HG02943 (cell line): ENCODE data around the gene NRXN2.

Experiments
- ATAC-seq: cut with Tn5 transposase; IDR thresholded peaks from one replicate; pipeline ENCODE4 v1.9.1; 2021; ENCODE audit warnings: mild to moderate bottlenecking, low read depth, moderate library complexity; ENCODE audit not compliant: unreplicated experiment

Gene NRXN2

DNA sequence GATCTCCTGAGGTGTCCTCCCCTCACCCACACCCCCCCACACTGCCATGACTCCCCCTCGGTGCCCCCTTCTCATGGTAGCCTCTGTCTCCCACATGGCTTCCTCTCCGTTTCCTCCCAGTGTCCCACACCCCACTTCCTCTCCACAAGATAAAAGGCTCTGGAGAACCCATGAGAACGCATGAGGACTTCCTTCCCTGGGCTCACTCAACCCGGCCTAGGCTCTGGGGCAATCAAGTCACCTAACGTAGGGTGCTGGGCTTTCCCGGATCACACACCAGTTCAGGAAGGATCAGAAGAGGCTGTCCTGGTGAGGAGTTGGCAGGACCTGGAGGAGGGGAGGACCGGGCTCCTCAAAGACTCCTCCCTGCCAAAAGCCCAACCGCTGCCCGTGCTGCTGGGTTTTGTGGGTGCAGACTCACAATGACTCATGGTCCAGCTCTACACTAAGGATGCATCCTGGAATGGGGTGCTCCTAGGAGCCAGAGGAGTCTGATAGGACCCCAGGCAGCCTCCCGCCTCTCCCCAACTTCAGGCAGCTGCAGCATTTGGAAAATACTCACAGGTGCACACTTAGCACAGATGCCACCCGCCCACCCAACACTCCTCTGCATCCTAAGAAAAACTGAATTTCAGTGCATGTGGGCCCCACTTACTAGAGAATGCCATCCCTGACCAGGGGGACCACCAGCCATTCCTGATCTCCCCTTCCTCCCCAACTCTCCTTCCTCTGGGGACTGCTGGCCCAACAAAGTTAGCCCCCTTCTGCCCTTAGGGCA lies 110.9 kb downstream of the NRXN2 start:
- ATAC-seq, result no peak

DNA sequence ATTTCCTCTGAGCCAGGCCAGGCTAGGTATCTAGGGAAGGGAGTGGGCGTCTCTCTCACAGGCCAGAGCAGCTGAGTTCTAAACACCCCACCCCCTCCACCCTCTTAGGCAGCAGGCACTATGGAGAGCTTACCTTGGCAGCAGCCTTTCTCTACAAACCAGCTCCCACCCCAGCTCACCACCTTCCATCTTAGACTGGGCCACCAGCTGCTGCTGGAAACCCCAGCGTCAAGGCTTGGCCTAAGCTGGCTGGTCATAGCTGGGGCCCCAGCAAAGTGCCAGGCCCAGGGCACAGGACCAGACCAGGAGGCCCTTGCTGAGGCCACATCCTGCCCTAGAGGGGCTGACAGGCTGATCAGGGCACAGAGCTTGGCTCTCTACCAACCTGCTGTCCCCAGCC lies 111.8 kb downstream of the NRXN2 start:
- no peak for ATAC-seq

DNA sequence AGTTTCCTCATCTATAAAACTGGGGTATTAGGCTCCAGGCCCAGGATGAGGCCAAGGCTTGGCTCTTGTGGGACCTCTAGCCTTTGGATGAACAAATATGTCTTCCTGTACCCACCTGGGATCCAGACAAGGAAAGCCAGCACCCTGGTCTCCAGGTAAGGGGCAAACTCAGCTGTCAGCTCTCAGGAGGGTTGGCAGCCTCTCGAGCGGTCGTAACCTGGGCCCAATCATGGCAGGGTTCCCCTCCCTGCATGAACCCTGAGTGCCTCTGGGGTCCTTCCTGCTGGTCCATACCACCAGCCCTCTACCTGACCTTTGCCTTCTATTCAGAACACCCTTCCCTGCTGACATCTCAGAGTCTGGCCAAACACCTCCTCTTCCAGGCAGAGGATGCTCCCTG lies 112.4 kb downstream of the NRXN2 start:
- no peak for ATAC-seq

DNA sequence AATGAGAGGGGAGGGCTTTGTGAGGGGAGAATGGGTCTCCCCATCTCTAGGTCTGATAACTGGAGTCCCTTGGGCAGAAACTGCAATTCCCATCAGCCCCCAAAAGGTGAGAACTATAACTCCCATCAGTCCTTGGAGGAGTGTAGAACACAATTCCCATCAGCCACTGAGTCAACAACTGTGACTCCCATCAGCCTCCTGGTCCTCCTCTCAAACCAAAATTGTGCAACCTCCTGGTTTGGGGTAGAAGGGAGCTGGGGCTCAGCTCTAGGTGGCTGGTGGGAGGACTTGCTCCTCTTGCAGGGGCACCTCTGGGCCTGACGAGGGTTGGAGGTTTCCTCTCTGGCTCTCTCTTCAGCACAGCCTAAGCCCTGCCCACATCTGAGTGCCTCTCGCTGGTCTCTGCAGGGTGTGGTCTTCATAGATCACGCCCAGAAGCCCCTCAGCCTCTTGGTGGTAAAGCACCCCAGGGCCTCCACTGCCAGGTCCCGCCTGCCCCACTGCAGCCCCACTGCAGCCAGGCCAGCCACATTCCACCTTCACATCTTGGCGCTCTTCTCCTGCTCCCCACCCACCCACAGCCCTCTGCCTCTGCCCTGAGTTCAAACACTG lies 113.5 kb downstream of the NRXN2 start:
- no peak for ATAC-seq

DNA sequence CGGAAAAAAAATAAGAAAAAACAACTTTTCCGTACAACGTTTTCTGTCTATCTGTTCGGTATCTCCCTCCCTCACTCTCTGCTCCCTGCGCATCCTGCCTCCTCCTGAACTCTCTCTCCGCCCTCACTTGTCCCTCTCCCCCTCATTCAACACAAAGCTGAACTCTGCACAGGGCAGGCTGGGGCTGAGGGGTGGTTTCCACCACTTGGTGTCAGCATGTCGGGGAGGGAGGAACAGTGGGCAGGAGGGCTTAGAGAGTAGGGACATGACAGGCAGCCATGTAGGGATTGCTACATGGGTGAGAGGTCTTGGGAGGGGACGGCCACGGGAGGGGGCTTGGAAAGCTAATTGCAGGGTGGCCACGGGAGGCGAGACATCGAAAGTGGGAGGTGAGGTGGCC lies 114.4 kb downstream of the NRXN2 start:
- ATAC-seq, result no peak

DNA sequence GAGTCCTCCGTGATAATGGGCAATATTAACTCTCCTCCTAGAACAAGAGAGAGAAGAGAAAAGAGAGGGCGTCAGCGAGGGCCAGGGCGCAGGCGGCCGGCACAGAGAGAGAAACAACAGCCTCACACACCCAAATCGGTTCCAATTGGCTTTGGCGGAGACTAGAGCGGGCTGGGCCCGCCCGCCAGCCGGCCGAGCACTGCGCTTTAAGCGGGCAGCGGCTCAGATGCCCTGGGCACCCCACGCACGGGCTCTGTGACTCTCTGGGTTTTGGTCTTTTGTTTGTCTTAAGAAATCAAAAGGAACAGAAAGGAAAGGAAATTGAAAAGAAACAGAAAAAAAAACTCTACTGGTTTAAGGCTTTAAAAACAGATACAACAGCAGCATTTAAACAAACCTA lies 115.0 kb downstream of the NRXN2 start:
- no peak for ATAC-seq

DNA sequence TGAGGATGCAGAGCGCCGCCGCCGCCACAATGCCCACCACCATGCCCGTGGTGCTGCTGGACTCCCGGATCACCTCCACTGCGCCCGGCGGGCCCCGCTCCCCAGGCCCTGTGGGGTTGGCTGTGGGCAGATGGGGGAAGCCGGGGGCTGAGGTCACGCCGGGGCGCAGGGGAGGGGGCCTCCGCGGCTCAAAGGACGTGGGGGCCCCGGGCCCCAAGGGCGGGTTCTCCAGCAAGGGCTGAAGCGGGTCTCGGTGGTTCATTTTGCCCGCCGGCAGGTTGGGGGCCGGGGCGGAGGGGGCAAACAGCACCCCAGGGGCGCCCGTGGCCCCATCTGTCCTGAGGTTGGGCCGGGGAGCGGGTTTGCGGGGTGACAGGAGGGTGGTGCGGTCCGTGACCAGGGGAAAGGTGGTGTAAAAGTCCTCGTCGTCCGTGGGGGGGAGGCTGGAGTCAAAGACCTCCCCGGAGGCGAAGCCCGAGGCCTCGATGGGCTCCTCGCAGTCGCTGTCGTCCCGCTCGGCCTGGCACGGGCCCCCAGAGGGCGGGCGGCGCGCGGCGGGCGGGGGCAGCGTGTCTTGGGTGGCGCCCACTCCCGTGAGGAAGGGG lies 115.5 kb downstream of the NRXN2 start:
- no peak for ATAC-seq

DNA sequence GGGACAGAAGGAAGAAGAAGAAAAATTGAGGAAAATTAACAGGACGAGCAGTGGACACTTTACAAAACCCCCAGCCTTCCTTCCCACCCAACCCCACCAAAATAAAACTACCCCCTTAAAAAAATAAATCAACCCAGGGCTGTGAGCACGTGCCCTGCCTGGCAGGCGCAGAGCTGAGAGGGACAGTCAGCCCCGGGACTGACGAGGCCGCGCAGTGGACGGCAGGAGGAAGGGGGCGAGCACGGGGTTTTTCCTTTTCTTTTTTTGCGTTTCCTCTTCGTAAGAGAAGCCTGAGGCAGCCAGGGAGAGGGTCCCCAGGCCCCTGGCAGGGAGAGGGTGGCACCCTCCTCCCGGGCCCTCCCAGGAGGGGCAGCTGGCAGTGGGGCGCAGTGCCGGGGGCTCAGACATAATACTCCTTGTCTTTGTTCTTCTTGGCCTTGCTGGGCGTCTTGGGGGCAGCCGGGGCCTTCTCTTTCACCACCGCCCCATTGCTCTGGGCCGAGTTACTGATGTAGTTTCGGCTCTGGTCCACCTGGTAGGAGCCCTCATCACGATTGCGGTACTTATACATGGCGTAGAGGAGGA lies 116.1 kb downstream of the NRXN2 start:
- ATAC-seq, result no peak

DNA sequence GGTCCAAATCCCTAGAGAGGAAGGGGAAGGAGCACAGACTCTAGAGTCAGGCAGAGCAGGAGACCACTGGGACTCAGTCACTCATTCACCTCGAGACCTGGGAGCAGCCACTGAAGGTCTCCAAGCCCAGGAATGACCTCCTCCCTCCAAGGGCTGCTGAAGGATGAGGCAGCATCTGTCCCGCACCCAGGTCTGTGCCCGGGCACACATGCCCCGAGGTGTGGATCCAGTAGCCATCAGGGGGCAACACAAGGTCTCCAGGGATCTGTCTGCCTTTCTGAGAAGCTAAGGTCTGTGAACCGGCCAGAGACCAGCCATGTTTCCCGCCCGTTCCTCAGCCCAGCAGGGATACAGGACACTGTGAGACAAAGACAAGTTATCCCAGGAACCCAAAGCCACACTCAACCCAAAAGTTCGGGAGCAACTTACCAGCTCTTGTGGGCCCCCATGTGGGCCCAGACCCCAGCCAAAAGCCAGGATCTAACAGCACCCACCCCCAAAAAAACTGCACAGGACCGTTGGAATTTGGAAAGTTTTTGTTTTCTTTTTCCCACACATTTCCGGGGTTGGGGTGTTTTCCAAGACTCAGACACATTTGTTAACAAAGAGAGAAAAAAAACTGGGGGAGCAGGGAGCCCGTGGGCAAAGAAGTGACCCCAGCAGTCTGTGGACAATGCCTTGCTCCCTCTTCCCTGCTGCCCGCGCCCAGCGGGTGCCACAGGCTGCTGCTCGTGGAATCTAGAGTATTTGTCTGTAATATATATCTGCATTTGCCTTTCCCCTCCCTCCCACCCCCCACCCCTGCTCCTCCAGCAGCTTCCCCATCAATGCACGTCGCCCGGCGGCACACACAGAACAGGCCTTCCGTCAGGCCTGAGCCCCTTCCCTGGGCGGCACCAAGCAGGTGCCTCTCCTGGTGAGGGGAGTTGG lies 117.1 kb downstream of the NRXN2 start:
- ATAC-seq, result no peak

DNA sequence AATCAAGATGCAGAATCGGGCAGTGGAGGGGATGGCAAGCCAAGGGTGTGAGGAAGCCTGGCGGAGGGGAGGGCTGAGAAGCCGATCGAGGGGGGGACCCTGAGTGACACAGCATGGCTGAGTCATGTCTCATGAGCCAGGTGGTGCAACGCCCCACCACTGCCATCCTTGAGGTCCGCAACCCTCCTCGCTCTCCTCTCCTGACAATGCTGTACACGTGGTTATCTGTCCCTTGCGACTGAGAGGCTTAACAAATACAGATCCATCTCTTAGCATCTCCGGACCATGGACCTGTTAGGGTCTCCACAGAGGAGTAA lies 117.8 kb downstream of the NRXN2 start:
- no peak for ATAC-seq

DNA sequence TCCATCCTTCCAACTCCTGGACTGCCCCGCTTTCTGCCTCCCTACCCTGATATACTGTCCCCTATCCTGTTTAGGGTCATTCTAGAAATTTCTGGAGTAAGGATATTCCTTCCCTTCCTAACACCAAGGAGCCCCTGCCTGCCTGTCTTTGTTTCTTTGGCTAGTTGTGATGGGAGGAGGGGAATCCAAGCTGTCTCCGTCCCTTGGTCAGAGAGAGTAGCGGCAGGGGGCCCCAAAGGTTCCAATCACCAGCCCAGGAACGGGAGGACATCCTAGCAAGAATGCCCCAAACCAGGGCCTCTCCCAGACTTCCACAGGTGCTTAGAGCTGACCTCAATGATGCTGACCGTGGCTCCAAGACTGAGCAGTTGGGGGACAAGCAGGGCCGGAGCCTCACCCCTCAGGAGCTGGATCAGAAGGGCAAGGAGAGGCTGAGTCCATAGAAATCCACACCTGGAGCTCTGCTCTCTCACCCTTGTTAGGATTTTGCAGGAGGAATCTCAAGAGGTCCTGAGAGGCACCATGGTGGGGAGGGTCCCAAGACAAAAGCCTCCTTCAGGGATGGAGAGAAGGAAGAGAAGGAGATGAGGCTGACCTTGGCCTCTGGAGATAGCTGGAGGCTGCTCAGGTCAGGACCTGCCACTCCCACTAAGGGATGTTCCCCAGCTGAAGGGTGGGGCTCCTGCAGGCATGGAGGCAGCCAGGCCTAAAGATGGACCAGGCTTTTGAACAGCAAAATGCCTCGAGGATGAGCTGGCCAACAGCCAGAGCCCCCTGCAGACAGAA lies 118.3 kb downstream of the NRXN2 start:
- no peak for ATAC-seq

DNA sequence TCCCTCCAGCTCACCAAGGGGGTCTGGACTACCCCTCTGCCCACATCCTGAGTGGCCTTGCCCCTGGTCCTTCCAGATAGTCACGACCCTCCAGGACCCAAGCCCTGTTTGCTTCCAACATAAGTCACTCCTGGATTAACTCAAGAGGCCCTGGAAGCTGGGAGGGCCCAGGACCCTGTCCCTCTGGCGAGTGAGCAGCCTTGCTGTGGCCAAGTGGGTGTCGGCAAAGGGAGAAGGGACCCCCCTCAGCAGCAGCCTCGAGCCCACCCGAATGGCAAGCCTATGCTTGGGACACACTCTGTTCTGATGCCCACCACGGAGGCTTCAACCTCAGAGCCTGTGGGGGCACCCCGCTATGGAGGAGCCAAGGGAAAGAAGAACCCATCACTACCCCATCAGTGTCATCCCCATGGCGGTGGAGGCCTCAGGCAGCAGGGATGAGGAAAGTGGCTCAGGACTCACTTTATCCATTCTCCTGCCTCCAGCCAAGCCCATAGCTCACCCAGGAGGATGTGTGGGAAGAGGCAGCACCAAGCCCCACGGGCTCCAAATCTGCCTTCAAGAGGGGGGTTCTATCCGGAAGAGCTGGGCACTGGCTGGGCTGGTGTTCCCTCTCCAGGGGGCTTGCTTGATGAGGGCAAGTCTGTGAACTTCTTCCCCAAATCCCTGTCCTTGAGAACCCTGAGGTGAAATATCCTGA lies 119.4 kb downstream of the NRXN2 start:
- ATAC-seq, result no peak

DNA sequence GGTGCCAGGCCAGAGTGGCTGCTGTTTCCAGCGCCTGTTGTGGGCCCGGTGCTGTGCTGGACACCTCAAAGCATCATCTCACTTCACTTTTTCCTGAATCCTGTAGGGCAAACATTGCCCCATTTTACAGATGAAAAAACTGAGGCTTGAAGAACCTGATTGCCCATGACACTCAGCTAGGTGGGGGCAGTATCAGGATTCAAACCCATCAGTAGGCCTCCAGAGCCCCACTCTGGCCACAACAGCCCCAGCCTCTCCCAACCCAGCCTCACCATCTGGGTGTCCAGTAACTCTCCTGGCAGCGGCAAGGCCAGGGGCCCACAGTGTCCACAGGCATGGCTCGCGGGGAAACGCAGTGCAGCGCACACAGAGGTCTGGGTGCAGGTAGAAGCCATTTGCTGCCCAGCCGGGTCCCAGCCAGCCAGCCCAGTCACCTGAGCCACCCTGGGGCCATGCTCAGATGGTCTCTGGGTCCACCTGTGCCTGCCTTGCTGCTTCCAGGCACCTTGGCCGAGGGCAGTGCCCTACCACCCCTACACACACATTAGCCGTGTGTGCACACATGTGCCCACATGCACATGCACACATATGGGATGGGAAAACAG lies 120.4 kb downstream of the NRXN2 start:
- ATAC-seq, result no peak

DNA sequence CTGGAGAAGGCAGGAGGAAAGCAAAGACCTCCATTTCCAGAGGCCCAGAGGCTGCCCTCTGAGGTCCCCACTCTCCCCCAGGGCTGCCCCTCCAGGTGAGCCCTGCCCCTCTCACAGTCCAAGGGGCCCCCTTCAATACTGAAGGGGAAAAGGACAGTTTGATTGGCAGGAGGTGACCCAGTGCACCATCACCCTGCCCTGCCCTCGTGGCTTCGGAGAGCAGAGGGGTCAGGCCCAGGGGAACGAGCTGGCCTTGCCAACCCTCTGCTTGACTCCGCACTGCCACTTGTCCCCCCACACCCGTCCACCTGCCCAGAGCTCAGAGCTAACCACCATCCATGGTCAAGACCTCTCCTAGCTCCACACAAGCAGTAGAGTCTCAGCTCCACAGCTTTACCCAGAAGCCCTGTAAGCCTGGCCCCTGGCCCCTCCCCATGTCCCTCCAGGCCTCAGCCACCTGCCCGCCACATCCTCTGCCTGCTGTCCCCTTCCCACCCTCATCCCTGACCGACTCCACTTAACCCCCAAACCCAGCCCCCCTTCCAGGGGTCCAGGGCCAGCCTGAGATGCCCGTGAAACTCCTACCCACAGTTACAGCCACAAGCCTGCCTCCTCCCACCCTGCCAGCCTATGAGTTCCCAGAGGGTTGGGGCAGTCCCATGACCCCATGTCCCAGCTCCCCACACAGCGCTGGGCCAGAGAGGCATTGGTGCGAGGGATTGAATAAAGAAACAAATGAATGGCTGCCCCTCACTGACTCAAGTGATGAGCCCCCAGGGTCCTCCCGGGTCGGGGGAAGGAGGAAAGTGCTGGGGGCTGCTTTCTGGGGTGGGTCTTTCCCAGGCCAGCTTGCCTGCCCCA lies 121.2 kb downstream of the NRXN2 start:
- no peak for ATAC-seq

DNA sequence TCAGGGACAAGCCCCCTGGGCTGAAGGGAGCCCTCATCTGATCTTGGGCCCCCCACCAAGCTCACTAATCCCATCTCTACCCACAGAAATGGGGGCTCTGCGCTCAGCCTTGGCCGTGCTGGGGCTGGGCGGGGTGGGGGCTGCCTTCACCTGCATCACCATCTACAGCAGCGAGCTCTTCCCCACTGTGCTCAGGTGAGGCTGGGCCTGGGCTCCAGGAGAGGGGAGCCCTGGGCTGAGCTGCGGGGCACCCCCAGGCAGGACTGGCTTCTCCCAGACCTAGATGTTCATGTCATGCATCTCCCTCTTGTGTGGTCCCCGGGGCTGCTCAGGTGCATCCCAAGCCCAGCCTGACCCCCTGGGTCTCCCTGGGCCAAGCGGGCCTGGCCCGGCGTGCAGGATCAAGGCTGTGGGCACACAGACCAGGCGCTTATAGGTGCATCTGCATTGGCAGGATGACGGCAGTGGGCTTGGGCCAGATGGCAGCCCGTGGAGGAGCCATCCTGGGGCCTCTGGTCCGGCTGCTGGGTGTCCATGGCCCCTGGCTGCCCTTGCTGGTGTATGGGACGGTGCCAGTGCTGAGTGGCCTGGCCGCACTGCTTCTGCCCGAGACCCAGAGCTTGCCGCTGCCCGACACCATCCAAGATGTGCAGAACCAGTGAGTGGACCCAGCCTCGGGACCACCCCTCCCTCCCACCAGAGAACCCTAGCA lies 122.6 kb downstream of the NRXN2 start:
- ATAC-seq, result no peak

DNA sequence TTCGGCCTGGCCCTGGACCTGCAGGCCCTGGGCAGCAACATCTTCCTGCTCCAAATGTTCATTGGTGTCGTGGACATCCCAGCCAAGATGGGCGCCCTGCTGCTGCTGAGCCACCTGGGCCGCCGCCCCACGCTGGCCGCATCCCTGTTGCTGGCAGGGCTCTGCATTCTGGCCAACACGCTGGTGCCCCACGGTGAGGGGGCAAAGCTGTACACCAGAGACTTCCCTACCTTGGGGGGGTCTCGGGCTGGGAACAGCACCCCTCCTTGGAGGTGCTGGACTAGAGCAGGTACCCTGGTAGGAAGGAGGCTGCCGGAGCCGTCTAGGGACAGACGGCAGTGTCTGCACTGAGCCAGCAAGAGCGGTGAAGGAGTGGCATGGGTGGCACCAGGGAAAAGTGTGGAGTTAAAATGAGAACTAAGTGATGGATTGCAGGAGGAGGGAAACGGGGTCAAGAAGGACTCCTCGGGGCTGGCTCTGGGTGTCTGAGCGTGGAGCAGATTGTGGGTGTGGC lies 123.2 kb downstream of the NRXN2 start:
- ATAC-seq, result no peak
